ENCODE data around the gene SCO1.

Gene SCO1

DNA sequence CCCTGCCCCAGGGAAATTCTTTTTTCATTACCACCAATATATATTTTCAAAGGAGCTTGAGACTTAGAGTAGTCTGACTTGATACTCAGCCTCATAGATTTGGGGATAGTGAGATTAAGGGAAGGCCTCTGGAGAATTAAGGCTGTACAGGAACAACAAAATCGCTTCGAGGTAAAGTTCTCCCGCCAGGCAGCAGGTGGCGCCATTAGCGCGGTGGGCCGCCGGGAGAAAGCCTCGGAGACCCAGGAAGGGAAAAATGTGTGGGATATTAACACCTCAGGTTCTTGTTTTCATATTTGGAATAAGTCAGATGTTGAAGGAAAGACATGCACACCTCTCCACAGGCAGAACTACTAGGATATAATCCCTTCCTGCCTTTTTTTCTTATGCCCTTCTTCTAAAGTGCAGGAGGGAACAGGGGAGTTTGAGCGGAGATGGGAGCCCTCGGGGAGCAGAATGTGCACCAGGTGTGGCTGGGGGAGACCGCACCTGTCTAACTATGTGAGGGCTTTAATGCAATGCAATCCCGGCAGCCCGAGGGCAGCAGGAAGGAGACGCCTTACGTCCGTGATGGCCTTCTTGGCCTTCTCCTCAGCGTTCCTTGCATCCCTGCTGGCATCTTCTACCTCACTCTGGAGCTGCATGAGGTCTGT lies 66.2 kb downstream of the SCO1 start:
- TF ChIP-seq, protein P1, sequence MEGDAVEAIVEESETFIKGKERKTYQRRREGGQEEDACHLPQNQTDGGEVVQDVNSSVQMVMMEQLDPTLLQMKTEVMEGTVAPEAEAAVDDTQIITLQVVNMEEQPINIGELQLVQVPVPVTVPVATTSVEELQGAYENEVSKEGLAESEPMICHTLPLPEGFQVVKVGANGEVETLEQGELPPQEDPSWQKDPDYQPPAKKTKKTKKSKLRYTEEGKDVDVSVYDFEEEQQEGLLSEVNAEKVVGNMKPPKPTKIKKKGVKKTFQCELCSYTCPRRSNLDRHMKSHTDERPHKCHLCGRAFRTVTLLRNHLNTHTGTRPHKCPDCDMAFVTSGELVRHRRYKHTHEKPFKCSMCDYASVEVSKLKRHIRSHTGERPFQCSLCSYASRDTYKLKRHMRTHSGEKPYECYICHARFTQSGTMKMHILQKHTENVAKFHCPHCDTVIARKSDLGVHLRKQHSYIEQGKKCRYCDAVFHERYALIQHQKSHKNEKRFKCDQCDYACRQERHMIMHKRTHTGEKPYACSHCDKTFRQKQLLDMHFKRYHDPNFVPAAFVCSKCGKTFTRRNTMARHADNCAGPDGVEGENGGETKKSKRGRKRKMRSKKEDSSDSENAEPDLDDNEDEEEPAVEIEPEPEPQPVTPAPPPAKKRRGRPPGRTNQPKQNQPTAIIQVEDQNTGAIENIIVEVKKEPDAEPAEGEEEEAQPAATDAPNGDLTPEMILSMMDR (IDR thresholded peaks at IDR 0.05; ENCODE audit: unreplicated experiment in 3 of 3), result peak; percentile 70 to 81 (median 81)
- H3K4me1 Mint-ChIP-seq, result peaks cover 11% of the 10 kb centered on the region
- peak overlapping the region in 1 of 3 experiments; percentile 19 for H3K4me3 Mint-ChIP-seq
- H3K27me3 Mint-ChIP-seq (ENCODE audit: low read depth), result no peaks in the 10 kb centered on the region
- H3K36me3 Mint-ChIP-seq (ENCODE audit: low read depth), result peaks cover 30% of the 10 kb centered on the region
- H3K9me3 Mint-ChIP-seq, result no peaks in the 10 kb centered on the region
- peak overlapping the region in 2 of 3 experiments; percentile 45 to 66 for H3K27ac Mint-ChIP-seq

DNA sequence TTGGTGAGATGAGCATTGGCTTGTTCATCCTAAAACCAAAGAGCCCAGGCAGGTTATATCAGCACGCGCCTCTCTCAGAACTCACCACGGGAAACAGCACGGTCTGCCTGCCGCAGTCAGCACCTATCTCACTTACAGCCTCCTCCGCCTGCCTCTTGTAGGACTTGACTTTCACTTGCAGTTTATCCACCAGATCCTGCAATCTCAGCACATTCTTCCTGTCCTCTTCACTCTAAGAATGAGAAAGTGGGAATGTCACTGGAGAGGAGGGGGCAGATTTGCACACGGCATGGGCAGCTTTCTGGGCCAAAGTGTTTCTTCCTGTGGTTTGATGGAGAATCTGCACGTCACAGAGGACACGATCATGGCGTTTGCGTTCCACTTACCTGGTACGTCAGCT lies 67.6 kb downstream of the SCO1 start:
- TF ChIP-seq, protein P1 (IDR thresholded peaks at IDR 0.05; ENCODE audit: unreplicated experiment in 3 of 3), result no peak
- no peak overlapping the region for H3K4me3 Mint-ChIP-seq
- H3K27me3 Mint-ChIP-seq (ENCODE audit: low read depth), result no peaks in the 10 kb centered on the region
- peaks cover 20% of the 10 kb centered on the region for H3K36me3 Mint-ChIP-seq (ENCODE audit: low read depth)
- peak overlapping the region; percentile 31 to 86 (median 38) for H3K27ac Mint-ChIP-seq
- no peaks in the 10 kb centered on the region for H3K9me3 Mint-ChIP-seq
- H3K4me1 Mint-ChIP-seq, result peaks cover 12% of the 10 kb centered on the region

DNA sequence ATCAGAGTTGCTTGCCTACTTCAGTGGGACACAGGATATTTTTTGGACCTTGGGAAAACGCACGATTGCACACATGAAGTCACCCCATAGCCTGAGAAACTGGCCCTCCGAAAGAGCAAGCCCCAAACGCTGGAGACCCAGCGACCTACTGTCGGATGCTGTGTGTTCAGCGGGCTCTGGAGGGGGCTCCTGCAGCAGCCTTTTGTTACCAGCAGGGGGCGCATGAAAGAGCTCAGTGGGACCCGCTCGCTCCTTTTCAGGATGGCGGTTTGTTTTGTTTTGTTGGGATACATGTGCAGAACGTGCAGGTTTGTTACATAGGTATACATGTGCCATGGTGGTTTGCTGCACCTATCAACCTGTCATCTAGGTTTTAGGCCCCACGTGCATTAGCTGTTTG lies 68.6 kb downstream of the SCO1 start:
- Mint-ChIP-seq H3K4me3 (no peak overlapping the region), H3K27me3 (ENCODE audit: low read depth) (no peaks in the 10 kb centered on the region), H3K36me3 (ENCODE audit: low read depth) (peaks cover 18% of the 10 kb centered on the region), H3K27ac (no peak overlapping the region), H3K9me3 (no peaks in the 10 kb centered on the region), H3K4me1 (peaks cover 17% of the 10 kb centered on the region)
- TF ChIP-seq, protein P1 (IDR thresholded peaks at IDR 0.05; ENCODE audit: unreplicated experiment in 3 of 3), result peak; percentile 21 to 38 (median 26)

DNA sequence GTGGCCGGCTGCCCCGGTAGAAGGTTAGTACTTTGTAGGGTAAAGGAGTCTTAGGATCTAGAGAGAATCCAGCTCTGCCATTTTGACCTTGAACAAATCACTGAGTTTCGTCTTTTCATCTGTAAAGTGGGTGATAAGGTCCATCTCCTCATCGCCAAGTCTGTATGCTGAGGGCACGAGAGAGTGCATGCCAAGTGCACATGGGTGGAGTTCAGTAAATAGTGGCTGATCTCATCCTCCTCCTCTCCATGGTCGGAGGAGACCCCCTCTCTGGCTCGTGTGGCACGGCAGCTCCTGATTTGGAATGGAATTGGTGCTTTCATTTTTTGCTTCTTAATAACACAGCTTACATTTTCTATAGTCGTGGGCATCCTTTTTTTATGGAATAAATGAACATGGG lies 70.9 kb downstream of the SCO1 start:
- peaks cover 15% of the 10 kb centered on the region for H3K36me3 Mint-ChIP-seq (ENCODE audit: low read depth)
- peak overlapping the region; percentile 25 to 38 (median 30) for H3K27ac Mint-ChIP-seq
- no peak overlapping the region for H3K4me3 Mint-ChIP-seq
- H3K27me3 Mint-ChIP-seq (ENCODE audit: low read depth), result no peaks in the 10 kb centered on the region
- H3K4me1 Mint-ChIP-seq, result peaks cover 31% of the 10 kb centered on the region
- TF ChIP-seq, protein P1 (IDR thresholded peaks at IDR 0.05; ENCODE audit: unreplicated experiment in 3 of 3), result no peak
- no peaks in the 10 kb centered on the region for H3K9me3 Mint-ChIP-seq

DNA sequence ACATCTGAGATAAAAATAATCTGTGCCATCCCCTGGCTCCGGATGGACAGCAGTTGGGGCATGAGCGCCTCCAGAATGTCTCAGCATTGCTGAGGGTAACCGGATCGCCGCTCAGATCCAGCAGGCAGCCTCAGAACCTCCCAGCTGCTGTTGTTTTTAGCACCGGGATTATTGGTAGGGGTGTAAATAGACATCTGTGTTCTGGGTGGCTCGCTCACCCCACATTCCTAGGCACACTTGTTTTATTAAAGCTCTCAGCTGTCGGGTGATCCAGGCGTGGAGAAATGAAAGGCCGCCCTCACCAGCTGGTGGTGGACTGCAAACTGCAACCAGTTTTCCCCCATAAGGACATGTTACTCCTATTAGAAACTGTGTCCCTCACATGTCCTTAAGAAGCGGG lies 72.4 kb downstream of the SCO1 start:
- TF ChIP-seq, protein P1 (IDR thresholded peaks at IDR 0.05; ENCODE audit: unreplicated experiment in 3 of 3), result no peak
- H3K4me1 Mint-ChIP-seq, result peaks cover 25% of the 10 kb centered on the region
- no peaks in the 10 kb centered on the region for H3K27me3 Mint-ChIP-seq (ENCODE audit: low read depth)
- H3K9me3 Mint-ChIP-seq, result no peaks in the 10 kb centered on the region
- H3K4me3 Mint-ChIP-seq, result peak overlapping the region in 2 of 3 experiments; percentile 22 to 87
- H3K27ac Mint-ChIP-seq, result peak overlapping the region; percentile 76 to 94 (median 82)
- H3K36me3 Mint-ChIP-seq (ENCODE audit: low read depth), result peaks cover 5% of the 10 kb centered on the region

Data from nephron (organoid).